TTC549 (cell line): ENCODE results near the gene HLA-DOA.

Source experiments
- FAIRE-seq: peaks from 2 replicates; lab custom pipeline; 2012; peaks lifted over from hg19 to GRCh38; lab: Jason Lieb, UNC

The HLA-DOA gene

DNA sequence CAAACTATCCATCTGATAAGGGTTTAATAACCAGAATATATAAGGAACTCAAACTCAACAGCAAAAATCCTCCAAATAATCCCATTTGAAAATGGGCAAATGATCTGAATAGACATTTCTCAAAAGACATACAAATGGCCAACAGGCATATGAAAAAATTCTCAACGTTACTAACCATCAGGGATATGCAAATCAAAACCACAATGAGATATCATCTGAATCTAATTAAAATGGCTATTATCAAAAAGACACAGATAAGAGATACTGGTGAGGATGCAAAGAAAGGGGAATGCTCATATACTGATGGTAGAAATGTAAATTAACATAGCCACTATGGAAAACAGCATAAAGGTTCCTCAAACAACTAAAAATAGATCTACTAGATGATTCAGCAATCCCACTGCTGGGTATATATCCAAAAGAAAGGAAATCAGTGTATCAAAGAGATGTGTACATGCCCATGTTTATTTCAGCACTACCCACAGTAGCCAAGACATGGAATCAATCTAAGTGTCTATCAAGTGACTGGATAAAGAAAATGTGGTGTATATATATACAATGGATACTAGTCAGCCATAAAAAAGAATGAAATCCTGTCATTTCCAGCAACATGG is 47.1 kb downstream of the HLA-DOA start:
- FAIRE-seq: no peak

DNA sequence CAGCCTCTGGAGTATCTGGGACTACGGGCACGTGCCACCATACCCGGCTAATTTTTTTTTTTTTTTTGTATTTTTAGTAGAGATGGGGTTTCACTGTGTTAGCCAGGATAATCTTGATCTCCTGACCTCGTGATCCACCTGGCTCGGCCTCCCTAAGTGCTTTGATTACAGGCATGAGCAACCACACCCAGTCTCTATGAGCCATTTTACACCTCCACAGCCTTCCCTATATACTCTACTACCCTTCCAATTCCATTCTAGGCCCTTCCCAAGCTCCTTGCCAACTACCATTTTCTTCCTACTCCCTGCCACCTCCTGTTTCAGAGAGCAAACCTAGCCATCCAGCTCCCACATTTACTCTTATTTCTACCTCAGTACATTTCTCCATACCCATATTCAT is 48.8 kb downstream of the HLA-DOA start:
- no peak for FAIRE-seq

DNA sequence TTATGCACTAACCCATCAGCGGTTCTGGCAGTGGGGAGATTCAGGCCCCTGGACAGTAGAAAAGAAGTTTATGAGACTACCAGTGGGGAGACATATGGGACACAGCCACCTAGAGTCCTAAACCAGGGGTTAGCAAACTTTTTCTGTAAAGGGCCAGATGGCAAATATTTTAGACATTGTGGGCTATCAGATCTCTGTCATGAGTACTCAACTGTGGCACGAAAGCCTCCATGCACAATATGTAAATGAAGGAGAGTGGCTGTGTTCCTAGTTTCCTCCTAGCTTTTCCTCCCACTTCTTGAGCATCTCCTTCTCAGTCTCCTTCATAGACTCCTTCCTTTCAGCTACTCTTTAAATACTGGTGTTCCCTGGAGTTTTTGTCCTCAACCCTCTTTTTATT is 53.2 kb downstream of the HLA-DOA start:
- FAIRE-seq: no peak

DNA sequence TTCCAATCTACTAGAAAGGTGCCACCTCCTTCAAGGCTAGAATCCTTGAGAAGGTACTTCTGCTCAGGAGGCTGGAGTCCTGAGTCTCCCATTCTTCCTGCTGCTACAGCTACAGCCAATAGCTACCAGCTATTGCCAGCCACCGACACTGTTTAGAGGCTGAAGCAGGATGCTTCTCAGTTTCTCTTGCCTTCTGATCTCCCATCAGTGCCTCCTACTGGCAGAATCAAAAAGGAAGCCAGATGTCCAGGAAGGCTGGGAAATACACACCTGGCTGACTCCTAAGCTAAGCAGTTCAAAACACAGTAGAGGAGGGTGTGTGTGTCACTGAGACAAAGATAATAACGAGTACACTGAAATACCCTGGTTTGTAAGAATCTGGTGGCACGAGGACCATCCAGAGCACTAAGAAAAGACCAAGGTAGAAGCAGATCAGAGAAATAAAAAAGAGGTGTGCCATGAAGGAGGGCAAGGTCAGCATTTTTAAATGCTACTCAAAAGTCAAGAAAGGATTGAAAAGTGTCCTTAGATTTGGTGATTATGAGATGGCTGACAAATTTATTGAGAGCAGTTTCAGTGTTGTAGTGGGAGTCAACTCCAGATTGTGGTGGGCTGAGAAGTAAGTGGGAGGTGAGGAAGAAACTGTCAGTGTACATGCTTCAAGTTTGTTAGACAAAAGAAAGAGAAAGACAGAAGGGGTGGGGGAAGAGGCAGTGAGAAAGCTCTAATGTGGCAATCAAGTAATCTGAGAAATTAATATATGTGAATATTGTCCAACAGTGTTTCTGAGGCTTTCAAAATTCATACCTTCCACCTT is 54.2 kb downstream of the HLA-DOA start:
- FAIRE-seq: no peak

DNA sequence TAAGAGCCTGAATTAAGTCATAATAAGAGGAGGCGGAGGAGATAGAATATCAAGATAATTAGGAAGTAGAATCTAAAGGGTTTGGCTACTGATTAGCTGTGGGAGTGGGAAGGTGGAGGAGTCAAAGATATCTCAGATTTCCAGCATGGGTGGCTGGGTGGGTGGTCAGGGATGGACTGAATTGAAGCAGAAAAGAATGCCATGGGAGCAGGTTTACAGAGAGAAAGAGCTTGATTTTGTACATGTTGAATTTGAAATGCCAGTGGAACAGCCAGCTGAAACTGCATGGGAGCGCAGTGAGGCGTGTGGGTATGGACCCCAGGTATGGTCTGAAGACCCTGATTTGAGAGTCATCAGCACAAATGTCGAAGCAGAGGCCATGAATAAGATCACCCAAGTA is 55.1 kb downstream of the HLA-DOA start:
- FAIRE-seq: no peak
